Suppressor macrophage treated with lipopolysaccharide for 4 hours (primary cell): ENCODE measurements around the gene PBX2.
"Not testable (repeated sequence)": the region's sequence is repeated elsewhere in the genome, so short reads cannot be mapped to it uniquely, and the experiment has no call there.

Experiments
- DNase-seq: peaks from one replicate; pipeline ENCODE4 v3.0.0-alpha.2; 2020

PBX2 gene

GRCh38 chr6:32200711-32201475 lies 10.9 kb upstream of the PBX2 start:
- no peak for DNase-seq

DNA sequence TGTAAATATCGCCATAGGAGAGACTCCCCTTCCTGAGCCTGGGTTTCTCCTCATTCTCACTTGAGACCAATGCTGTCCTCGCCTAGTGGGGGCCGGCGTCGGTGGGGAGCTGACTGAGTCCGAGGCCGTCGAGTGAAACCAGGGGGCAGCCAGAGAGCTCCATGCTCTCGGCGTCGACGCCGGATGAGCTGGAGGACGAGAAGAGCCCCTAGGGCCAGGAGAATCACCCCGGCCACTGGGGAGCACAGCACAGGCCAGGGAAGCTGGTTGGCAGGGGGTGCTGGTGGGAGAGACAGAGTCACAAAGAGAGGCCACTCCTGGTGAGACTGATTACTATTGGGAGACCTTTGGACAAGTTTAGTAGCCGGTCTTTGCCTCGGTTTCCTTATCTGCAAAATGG lies 8.9 kb upstream of the PBX2 start:
- DNase-seq, result no peak

- DNase-seq, result no peak
Measured at GRCh38 chr6:32198345-32198696, 8.3 kb upstream of the PBX2 start.

- peak; percentile 61 for DNase-seq
Measured at GRCh38 chr6:32196682-32197616, 6.9 kb upstream of the PBX2 start.

DNA sequence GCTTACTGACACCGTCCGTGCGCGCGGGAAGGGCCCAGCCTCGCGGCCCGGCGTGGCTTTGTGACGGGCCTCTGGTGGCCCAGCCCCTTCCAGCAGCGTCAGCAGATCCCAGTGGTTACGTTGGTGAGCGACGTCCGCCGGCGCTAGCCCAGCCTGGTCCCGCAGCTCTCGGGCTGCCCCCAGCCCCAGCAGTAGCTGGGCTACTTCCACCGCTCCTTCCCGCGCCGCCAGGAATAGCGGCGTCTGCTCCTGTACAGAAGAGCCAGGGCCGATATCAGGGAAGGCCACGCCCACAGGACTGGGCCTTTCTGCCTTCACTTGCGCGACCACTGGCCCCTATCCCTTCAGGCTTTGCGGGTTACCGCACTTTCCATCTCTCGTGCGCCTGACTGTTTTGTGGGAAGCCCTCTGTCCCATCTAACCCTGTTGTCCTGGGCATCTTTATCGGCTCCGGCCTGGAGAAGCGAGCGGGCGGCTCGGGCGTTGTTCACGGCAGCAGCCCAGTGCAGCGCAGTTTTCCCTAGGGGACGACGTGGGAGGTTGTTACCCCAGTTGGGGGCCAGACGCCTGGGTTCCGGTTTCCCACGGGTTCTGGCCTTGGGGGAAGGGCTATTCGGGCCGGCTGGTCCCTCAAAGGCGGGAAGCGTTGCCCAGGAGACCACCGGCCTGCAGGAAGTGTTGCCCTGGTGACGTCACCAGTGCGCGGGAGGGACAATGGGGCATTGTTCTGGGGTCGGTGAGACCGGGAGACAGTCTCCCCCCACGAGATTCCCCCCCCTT lies 6.1 kb upstream of the PBX2 start:
- peak; percentile 70 for DNase-seq

- DNase-seq, result peak; percentile 100
Measured at GRCh38 chr6:32195652-32195901, 5.6 kb upstream of the PBX2 start.

DNA sequence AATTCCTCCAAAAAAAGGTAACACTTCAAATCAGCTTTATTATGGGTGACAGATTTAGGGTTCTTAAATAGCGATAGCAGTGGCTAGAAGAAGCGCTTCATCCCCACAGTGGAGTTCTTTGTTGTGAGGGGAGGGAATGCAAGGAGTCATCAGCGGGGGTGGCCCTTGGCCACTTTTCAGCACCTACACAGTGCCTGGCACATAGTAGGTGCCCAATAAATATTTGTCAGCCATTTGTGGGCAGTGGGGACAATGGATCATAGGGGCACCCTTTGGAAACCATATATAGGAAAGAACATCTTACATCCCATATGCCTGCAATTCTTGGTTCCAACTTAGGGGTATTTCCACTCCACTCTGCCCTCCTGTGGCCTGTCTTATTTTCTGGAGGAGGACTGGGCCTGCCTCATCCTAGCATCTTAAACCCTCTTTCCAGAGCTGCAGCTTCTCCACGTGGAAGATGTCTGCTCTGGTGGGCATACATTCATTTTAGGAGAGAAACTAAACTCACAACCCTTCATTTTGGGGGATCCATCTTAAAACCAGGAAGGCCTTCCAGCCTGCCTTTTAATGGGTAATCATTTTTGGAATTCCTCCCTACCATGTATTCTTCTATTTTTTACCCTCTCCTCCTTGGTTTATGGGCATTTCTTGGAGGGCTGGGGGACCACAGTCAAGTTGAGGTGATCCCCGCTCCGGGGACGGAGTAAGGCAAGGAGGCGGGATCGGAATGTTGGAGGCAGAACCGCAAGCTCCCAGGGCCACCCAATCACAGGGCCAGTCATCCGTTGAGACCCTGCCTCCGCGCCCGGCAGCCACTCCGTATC lies 5.0 kb upstream of the PBX2 start:
- DNase-seq, result peak; percentile 68

DNA sequence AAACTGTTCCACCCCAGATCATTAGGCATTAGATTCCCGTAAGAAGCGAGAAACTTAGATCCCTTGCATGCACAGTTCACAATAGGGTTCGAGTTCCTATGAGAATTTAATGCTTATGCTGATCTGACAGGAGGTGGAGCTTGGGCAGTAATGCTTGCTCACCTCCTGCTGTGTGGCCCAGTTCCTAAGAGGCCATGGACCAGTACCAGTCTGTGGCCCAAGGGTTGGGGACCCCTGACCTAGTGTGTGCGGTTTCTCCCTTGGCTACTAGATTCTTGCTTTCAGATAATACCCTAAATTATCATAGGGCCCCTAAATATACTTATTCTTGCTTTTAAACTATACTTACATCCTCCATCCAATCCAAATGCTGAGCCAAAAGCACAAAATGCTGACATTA lies 4.4 kb upstream of the PBX2 start:
- DNase-seq, result no peak

GRCh38 chr6:32193096-32193495 lies 3.1 kb upstream of the PBX2 start:
- DNase-seq, result not testable (repeated sequence)

- DNase-seq, result peak; percentile 58
Measured at GRCh38 chr6:32192608-32193039, 2.6 kb upstream of the PBX2 start, which contains the start of gene GPSM3. GPSM3 (minus strand) TSS chr6:32192643; CDS start chr6:32192513, 130 bp downstream.

DNA sequence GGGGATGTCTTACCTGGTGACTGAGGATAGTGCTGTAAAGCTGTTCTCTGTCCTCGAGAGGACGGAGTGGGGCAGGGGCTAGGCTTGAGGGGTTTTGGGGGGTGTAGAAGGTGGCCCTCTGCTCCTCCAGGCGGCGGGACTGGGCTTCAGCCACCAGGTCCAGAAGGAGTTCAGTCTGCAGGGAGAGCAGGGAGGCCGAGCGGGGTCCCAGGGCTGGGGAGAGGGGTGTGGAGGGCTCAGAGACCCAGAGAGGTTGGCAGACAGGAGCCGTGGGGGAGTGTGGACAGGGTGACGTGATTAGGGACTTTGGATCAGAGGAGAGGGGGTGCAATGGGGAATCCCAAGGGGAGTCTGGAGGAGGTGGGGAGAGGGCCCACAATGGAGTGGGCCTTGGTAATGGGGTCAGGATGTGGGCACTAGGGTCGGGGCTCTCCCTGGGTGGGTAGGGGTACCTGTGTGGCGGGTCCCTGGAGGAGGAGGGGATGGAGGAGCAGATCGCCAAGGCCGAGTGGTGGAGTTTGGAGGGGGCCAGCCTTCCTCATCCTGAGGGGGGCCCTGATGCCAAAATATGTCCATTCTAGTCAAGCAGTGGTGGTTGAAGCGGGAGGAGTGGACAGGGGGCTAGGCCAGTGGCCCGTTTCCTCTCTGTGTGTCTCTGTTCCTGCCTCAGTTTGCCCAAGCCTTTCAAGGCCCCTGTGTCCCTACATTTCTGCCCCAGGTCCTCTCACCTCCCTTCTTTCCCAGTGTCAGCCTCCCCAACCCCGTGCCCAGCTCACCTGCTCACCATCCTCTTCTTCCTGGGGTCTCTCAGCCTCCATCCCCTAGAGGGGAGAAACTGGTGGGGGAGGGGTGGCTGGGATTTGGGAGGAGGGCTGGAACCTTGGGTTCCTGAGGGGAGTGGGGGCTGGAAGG lies 1.9 kb upstream of the PBX2 start:
- DNase-seq, result no peak

DNA sequence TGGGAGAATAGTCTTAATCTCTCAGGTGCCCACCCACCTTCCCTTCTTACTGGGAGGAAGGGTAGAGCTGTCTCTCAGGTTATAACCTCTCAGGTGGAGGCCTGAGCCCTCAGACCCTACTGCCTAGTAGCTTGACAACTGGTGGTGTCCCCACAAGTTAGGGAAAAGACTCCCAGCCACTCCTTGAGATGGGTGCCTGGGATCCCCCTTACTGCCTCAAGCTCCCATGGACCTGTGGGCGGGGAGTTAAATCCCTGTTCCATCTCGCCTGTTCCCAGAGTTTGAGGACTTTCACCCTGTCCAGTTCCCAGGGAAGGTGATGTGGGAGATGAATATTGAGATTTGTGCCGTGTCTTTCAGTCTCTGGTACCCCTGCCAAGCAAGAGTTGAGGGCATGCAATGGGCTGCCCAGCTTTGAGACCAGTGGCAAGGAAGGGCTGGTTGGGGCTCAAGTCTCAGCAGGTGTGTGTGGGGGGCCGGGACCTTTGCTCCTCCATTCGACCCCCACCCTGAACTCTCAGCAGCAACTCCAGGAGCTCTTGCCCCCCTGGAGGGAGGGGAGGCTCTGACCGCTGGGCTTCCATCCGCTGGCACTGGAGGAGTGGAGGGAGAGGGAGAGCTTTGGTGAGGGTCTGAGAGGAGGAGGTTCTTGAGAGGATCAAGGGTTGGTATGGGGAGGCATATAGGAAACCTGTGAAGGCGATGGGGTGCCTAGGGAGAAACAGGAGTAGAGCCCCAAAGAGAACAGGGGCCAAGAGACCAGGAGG lies 1.1 kb upstream of the PBX2 start:
- DNase-seq, result no peak

- no peak for DNase-seq
Measured at GRCh38 chr6:32189742-32190053, 304 bp downstream of the PBX2 start.

DNA sequence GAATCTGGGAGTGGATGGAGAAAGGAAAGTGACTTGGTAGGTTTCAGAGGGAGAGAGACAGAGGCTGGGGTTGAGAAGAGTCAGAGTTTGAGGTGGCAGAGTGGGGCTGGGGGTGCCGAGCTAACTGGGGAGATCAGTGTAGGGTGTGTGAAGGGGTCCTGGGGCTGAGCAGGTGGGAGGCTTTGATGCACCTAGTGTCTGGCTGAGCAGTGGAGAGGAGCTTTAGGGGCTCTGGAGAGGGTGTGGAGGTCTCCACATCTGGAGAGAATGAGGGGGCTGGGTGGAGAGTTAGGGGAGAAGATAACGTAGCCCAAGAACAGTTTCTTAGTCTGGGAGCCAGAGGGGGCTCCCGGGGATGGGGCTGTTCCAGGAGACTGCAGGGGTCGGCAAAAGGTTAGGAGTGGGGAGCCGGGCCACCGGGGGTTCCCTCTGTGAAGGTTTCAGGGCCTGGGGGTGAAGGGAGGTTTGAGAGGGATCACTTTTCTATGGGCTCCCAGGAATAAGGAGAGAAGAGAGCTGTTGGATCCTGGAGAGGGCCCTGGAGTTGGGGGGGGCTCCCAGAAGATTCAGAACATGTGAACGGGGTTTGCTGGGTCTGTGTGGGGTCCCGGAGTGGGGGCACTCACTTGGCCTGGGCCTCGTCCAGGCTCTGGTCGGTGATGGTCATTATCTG lies 797 bp downstream of the PBX2 start:
- DNase-seq, result no peak

GRCh38 chr6:32188381-32189068 lies 1.5 kb downstream of the PBX2 start:
- DNase-seq, result no peak

- DNase-seq, result not testable (repeated sequence)
Measured at GRCh38 chr6:32187725-32188380, 2.1 kb downstream of the PBX2 start.

GRCh38 chr6:32187009-32187709 lies 2.8 kb downstream of the PBX2 start:
- DNase-seq, result no peak

DNA sequence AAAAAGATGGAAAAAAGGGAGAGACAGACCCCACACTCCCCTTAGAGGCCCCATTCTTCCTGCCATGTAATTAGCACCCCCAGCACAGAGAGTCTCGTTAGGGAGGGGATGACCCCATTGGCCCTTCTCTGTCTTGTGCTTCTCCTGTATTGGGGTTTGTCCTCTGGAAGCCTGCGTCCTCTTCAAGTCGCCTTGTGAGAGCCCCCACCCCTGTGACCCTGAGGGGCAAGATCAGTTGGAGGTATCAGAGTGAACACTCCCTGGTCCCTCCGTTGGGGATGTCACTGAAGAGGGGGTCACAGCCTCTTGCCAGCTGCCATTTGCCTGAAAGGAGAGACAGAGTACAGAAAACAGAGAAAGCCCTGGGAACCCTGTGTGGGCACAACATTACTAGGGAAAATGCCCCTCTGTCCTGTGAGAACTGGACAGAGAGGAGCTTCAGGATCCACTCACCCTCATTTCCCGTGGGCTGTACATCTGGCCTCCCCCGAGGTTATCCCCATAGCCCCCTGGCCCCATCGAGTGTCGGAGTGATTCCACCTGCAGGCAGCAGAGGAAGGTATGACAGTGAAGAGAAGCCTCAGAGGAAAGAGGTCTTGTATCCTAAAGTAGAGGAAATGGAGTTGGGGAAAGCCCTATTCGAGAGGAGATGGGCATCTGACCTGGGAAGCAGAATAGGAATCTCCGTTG lies 3.7 kb downstream of the PBX2 start:
- not testable (repeated sequence) for DNase-seq
